HepG2 (cell line): ENCODE results near the gene PRDM7. TPM values are rescaled to one million over a fixed set of nuclear protein-coding genes. Genes with fewer than 3 reads are reported as not detected.
A peak's percentile ranks its signal among the peaks of the same experiment; 100 is the strongest.

ENCODE experiments used
- CEBPB ChIP-seq: IDR thresholded peaks from 2 replicates; pipeline ENCODE4 v1.6.1; 2011; ENCODE audit warnings: low read depth, low read length, improper control_type of control experiment, borderline replicate concordance
- ESRRA ChIP-seq: sonication (generic); formaldehyde crosslinking; IDR thresholded peaks from 2 replicates; pipeline ENCODE4 v1.5.1; 2020; ENCODE audit warnings: mild to moderate bottlenecking, low read depth, missing genetic modification reagents
- FOXA3 ChIP-seq: IDR thresholded peaks from 2 replicates; pipeline ENCODE4 v1.6.1; 2016; ENCODE audit warnings: missing genetic modification reagents, missing compliant biosample characterization
- GABPB1 ChIP-seq: IDR thresholded peaks from 2 replicates; pipeline ENCODE4 v1.6.1; 2016; ENCODE audit warnings: mild to moderate bottlenecking, missing genetic modification reagents, moderate library complexity, missing compliant biosample characterization
- HIVEP1 ChIP-seq: sonication (generic); formaldehyde crosslinking; IDR thresholded peaks from 2 replicates; pipeline ENCODE4 v1.4.0; 2020; ENCODE audit warnings: mild to moderate bottlenecking, missing genetic modification reagents
- NCOA5 ChIP-seq: sonication (generic); formaldehyde crosslinking; IDR thresholded peaks from 2 replicates; pipeline ENCODE4 v1.4.0; 2020; ENCODE audit warnings: missing genetic modification reagents
- NKX3-1 ChIP-seq: sonication (generic); formaldehyde crosslinking; IDR thresholded peaks from 2 replicates; pipeline ENCODE4 v1.5.0; 2020; ENCODE audit warnings: missing genetic modification reagents
- RFX3 ChIP-seq: IDR thresholded peaks from 2 replicates; pipeline ENCODE4 v1.6.1; 2016; ENCODE audit warnings: missing biosample characterization, missing genetic modification reagents
- SRY ChIP-seq: sonication (generic); formaldehyde crosslinking; IDR thresholded peaks from 2 replicates; pipeline ENCODE4 v1.8.0; 2022; ENCODE audit warnings: mild to moderate bottlenecking, missing genetic modification reagents
- SUZ12 ChIP-seq: fragments of 150-350 bp; IDR thresholded peaks from 2 replicates; pipeline ENCODE4 v1.6.1; 2014; ENCODE audit warnings: low read depth, low read length
- SYNCRIP ChIP-seq: fragments of 200-400 bp; formaldehyde crosslinking; IDR thresholded peaks from 2 replicates; pipeline ENCODE4 v1.6.1; 2018; ENCODE audit warnings: mild to moderate bottlenecking, low read depth, low read length; ENCODE audit not compliant: insufficient read depth
- THAP11 ChIP-seq: IDR thresholded peaks from 2 replicates; pipeline ENCODE4 v1.6.1; 2016; ENCODE audit warnings: missing biosample characterization, missing genetic modification reagents
- ZNF33B ChIP-seq: sonication (generic); formaldehyde crosslinking; IDR thresholded peaks from 2 replicates; pipeline ENCODE4 v1.5.1; 2020; ENCODE audit warnings: mild to moderate bottlenecking, missing genetic modification reagents
- ZNF496 ChIP-seq: sonication (generic); formaldehyde crosslinking; IDR thresholded peaks from 2 replicates; pipeline ENCODE4 v1.8.1; 2023; ENCODE audit warnings: mild to moderate bottlenecking, moderate library complexity, missing genetic modification reagents; ENCODE audit not compliant: insufficient replicate concordance
- polyA plus RNA-seq, 8 experiments: library from polyadenylated mRNA; depleted of rRNA in 3 of 8; stranded (reverse) in 7 of 8; unstranded in 1 of 8; fragments of >200 nt; fragmentation: Illumina TruSeq in 4 of 8; extraction: Trizol in 4 of 8; gene quantifications; 2 replicates each; pipeline versions ENCODE4 v1.2.1 to v1.2.3, GENCODE V29; 2011 to 2016; ENCODE audit warnings: low read depth in 4 of 8, missing spikeins in 1 of 8, mixed read lengths in 1 of 8; ENCODE audit not compliant: insufficient read depth in 1 of 8
- total RNA-seq, 5 experiments: library from RNA; depleted of rRNA; stranded (reverse); fragments of >200 nt; fragmentation: Illumina TruSeq; extraction: Trizol; gene quantifications; 2 replicates each; pipeline ENCODE4 v1.2.3, GENCODE V29; 2016; ENCODE audit warnings: low read depth in 1 of 5
- TF ChIP-seq, protein P1 (sequence below): sonication (generic); formaldehyde crosslinking; IDR thresholded peaks from 2 replicates; pipeline ENCODE4 v1.5.0; 2020; ENCODE audit warnings: missing genetic modification reagents
- TF ChIP-seq, protein P2 (sequence below): sonication (generic); formaldehyde crosslinking; IDR thresholded peaks from 2 replicates; pipeline ENCODE4 v1.5.0; 2020; ENCODE audit warnings: mild to moderate bottlenecking, missing genetic modification reagents, moderate library complexity
- TF ChIP-seq, protein P3 (sequence below): sonication (generic); formaldehyde crosslinking; IDR thresholded peaks from 2 replicates; pipeline ENCODE4 v1.8.0; 2022; ENCODE audit warnings: missing genetic modification reagents, mild to moderate bottlenecking, inconsistent platforms, borderline replicate concordance
- TF ChIP-seq, protein P4 (sequence below): sonication (generic); formaldehyde crosslinking; IDR thresholded peaks from 2 replicates; pipeline ENCODE4 v1.4.0; 2020; ENCODE audit warnings: mild to moderate bottlenecking, missing genetic modification reagents, borderline replicate concordance
- TF ChIP-seq, protein P5 (sequence below): sonication (generic); formaldehyde crosslinking; IDR thresholded peaks from 2 replicates; pipeline ENCODE4 v1.5.1; 2020; ENCODE audit warnings: mild to moderate bottlenecking, missing genetic modification reagents, borderline replicate concordance
- TF ChIP-seq, protein P6 (sequence below): IDR thresholded peaks from 2 replicates; pipeline ENCODE4 v1.6.1; 2016; ENCODE audit warnings: missing compliant biosample characterization, missing genetic modification reagents, borderline replicate concordance

Gene PRDM7
- total and polyA plus RNA-seq, 2 of the 13 experiments (the other 11 are each of a cell fraction or from before 2014, with no cell fraction given) = not detected

DNA sequence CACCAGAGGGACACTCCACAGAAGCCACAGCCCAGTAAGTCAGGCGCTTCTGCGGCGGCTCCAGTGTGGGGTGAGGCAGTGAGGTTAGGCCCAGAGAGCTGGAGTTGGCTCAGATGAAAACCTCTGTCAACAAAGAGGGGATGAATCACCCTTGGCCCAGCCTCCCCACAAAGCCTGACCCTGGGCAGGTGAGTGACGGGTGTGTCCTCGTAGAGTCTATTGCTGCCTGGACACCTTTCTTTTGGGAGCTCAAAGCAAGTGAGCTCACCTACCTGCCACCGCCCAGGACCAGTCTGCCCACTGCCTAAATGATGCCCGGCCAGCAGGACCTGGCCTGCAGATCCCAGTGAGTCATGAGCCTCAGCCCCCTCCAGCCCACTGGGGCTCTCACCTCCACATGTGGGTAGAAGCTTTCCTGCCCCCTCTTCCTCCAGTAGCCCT, 33.0 kb downstream of the PRDM7 start (continued):
- TF ChIP-seq CEBPB (no peak), ZNF33B (CRISPR knock-in tag) (no peak), GABPB1 (CRISPR knock-in tag) (no peak), NKX3-1 (no peak), FOXA3 (peak; percentile 54), RFX3 (no peak), THAP11 (no peak), ZNF496 (CRISPR knock-in tag) (no peak), ESRRA (CRISPR knock-in tag) (no peak), SUZ12 (no peak), SYNCRIP (no peak), HIVEP1 (no peak), SRY (no peak), NCOA5 (CRISPR knock-in tag) (no peak)
- TF ChIP-seq, protein P1, sequence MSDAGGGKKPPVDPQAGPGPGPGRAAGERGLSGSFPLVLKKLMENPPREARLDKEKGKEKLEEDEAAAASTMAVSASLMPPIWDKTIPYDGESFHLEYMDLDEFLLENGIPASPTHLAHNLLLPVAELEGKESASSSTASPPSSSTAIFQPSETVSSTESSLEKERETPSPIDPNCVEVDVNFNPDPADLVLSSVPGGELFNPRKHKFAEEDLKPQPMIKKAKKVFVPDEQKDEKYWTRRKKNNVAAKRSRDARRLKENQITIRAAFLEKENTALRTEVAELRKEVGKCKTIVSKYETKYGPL (CRISPR knock-in tag) = no peak
- TF ChIP-seq, protein P2, sequence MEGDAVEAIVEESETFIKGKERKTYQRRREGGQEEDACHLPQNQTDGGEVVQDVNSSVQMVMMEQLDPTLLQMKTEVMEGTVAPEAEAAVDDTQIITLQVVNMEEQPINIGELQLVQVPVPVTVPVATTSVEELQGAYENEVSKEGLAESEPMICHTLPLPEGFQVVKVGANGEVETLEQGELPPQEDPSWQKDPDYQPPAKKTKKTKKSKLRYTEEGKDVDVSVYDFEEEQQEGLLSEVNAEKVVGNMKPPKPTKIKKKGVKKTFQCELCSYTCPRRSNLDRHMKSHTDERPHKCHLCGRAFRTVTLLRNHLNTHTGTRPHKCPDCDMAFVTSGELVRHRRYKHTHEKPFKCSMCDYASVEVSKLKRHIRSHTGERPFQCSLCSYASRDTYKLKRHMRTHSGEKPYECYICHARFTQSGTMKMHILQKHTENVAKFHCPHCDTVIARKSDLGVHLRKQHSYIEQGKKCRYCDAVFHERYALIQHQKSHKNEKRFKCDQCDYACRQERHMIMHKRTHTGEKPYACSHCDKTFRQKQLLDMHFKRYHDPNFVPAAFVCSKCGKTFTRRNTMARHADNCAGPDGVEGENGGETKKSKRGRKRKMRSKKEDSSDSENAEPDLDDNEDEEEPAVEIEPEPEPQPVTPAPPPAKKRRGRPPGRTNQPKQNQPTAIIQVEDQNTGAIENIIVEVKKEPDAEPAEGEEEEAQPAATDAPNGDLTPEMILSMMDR (CRISPR knock-in tag) = no peak
- TF ChIP-seq, protein P3, sequence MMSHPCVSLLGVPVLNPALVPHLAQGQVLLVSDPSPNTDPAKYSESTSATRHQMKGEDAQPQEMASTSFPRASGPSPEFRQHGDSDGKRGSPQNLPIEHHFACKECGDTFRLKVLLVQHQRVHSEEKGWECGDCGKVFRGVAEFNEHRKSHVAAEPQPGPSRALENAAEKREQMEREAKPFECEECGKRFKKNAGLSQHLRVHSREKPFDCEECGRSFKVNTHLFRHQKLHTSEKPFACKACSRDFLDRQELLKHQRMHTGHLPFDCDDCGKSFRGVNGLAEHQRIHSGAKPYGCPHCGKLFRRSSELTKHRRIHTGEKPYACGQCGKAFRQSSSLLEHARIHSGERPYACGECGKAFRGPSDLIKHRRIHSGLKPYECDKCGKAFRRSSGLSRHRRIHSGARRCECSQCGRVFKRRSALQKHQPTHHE (CRISPR knock-in tag) = no peak
- TF ChIP-seq, protein P4, sequence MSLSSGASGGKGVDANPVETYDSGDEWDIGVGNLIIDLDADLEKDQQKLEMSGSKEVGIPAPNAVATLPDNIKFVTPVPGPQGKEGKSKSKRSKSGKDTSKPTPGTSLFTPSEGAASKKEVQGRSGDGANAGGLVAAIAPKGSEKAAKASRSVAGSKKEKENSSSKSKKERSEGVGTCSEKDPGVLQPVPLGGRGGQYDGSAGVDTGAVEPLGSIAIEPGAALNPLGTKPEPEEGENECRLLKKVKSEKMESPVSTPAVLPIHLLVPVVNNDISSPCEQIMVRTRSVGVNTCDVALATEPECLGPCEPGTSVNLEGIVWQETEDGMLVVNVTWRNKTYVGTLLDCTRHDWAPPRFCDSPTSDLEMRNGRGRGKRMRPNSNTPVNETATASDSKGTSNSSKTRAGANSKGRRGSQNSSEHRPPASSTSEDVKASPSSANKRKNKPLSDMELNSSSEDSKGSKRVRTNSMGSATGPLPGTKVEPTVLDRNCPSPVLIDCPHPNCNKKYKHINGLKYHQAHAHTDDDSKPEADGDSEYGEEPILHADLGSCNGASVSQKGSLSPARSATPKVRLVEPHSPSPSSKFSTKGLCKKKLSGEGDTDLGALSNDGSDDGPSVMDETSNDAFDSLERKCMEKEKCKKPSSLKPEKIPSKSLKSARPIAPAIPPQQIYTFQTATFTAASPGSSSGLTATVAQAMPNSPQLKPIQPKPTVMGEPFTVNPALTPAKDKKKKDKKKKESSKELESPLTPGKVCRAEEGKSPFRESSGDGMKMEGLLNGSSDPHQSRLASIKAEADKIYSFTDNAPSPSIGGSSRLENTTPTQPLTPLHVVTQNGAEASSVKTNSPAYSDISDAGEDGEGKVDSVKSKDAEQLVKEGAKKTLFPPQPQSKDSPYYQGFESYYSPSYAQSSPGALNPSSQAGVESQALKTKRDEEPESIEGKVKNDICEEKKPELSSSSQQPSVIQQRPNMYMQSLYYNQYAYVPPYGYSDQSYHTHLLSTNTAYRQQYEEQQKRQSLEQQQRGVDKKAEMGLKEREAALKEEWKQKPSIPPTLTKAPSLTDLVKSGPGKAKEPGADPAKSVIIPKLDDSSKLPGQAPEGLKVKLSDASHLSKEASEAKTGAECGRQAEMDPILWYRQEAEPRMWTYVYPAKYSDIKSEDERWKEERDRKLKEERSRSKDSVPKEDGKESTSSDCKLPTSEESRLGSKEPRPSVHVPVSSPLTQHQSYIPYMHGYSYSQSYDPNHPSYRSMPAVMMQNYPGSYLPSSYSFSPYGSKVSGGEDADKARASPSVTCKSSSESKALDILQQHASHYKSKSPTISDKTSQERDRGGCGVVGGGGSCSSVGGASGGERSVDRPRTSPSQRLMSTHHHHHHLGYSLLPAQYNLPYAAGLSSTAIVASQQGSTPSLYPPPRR (CRISPR knock-in tag) = no peak
- TF ChIP-seq, protein P5, sequence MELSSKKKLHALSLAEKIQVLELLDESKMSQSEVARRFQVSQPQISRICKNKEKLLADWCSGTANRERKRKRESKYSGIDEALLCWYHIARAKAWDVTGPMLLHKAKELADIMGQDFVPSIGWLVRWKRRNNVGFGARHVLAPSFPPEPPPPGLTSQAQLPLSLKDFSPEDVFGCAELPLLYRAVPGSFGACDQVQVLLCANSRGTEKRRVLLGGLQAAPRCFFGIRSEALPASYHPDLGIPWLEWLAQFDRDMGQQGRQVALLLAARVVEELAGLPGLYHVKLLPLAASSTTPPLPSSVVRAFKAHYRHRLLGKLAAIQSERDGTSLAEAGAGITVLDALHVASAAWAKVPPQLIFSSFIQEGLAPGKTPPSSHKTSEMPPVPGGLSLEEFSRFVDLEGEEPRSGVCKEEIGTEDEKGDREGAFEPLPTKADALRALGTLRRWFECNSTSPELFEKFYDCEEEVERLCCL (CRISPR knock-in tag) = no peak
- TF ChIP-seq, protein P6, sequence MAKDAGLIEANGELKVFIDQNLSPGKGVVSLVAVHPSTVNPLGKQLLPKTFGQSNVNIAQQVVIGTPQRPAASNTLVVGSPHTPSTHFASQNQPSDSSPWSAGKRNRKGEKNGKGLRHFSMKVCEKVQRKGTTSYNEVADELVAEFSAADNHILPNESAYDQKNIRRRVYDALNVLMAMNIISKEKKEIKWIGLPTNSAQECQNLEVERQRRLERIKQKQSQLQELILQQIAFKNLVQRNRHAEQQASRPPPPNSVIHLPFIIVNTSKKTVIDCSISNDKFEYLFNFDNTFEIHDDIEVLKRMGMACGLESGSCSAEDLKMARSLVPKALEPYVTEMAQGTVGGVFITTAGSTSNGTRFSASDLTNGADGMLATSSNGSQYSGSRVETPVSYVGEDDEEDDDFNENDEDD (CRISPR knock-in tag) = no peak
